Measurements from ENCODE around the gene ITGB1BP2.
A peak's percentile ranks its signal among the peaks of the same experiment; 100 is the strongest.
"Not testable (repeated sequence)": the region's sequence is repeated elsewhere in the genome, so short reads cannot be mapped to it uniquely, and the experiment has no call there.

ITGB1BP2 gene

DNA sequence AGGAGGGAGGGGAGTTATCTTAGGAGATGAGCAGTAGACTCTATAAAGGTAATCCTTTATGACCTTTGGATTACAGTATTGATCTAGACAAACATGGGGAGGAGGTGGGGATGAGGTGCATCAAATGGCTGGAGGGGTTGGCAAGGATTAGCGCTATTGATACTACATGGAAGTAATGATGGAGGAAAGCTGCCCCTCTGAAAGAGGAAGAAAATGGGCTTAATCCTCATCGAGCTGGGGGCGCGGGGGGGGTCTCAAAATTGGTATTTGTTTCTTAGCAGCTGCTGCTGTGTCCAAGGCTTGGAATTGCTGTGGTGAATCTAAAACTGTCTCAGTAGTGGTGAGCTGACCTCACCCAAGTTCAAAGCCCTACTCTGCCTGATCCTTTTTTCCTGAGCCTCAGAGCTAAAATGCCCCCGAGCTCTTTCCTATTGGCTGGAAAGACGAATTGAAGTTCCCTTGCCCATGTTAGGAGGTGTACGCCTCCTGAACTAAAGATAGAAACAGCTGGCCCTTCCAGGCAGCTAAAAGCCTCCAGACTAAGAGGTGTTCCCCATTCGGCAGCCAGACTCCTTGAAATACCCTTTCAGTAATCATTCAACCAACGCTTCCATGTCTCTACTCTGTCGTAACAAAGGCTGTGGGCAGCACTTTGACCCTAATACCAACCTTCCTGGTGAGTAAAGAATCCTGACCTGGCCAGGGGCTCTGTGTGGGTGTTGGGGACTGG lies at the start of gene ITGB1BP2:
TSS of gene ITGB1BP2 (plus strand) at position 556 of the 730 bp plus-strand sequence. CDS start at position 613, 57 bp downstream.
- no peak for DNase-seq (ENCODE audit: low spot score)

DNA sequence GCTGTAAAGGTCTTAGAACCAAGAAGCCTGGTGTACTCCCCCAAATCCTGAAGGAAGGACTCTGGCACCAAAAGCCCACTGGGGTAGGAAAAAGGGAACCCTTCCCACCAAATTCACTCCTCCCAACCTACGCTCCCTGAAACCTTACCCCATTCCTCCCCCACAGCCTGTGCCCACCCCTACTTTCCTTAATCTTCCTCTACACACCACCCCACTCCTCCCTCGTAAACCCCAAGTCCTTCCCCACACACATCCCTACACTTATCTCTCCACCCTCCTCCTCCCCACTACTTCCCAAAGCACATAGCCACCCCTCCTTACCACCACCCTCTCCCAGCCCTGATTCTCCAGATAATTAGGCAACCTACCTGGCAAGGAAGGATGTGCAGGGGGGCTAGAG lies 49.3 kb upstream of the ITGB1BP2 start:
- no peak for DNase-seq (ENCODE audit: low spot score)

DNA sequence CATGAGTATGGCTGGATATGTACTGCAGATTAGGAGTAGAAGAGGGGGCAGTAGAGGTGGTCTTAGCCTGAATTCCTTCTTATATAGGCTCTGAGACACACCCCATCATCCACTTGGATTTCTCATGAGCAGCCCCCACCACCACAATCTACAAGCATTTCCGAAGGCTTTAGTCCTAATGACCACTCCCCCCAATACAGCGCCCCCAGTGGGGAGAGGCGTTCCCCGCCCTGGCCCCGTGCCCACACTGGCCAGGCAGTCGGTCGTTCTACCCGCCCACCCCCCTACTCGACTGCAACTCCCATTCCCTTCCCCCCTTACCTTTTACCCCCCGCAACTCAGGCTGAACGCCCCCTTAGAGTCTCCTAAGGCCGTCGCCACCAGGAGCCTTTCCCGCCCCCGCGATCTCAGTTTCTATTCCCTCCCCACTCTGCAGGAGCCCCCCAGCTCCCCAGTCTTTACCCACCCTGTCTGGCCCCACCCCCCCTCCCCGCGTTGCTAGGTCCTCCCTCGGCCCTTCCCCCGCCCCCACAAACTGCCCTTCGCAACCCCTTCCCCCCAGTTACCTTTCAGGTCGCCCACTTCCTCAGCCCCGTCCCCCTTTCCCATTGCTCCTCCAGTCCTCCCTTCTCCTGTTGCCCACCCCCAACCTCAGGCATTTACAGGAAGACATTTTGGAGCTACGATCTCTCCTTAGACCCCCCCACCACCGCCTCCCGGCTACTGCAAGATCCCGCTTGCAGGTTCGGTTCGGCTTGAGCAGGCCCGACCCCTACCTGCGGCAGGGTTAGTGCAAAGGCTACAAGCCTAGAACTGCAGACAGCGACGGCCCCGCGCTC lies 48.1 kb upstream of the ITGB1BP2 start:
- DNase-seq (ENCODE audit: low spot score) = peak; percentile 15

DNA sequence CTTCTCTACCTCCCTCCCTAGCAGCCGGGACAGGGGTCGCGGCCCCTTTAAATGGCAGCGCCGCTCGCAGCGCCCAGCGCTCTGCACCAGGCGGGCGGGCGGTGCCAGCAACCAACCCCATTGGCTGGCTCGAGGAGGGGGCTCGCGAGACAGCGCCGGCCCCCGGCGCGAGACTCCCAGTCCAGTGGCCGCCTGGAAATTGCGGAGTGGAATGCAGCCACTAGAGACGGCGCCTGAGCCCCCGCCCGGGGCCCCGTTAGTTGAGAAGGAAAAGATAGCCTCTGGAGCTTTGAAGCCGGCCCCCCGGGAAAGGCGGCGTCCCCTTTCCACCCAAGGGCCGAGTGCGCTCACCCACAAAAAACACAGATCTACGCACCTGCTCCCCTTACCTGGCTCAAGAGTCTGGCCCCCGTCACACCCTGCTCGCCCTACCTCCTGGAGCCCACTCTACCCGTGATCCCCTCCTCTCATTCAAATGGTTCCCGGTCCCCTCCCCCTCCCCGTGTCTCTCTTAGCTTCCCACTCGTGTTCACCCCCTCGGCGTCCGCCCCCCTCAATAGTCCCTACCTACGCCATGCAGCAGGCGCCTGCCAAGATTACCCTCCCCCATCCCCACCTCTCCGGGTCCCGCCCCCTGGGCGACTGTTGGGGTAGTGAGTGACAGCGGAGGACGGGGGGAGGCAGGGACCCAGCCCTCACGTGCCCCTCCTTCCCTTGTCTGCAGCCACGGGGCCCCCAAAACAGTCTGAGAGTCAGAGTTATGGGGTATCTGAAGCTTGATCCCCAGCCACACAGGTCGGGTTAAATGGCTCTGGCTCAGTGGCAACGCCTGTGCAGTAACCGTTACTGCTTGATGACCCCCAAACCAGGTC lies 47.2 kb upstream of the ITGB1BP2 start, which contains the start of gene ZMYM3:
TSS of gene ZMYM3 (minus strand) at position 49 of the 872 bp plus-strand sequence. CDS start 885 bp downstream, outside the sequence.
- peak; percentile 53 for DNase-seq (ENCODE audit: low spot score)

DNA sequence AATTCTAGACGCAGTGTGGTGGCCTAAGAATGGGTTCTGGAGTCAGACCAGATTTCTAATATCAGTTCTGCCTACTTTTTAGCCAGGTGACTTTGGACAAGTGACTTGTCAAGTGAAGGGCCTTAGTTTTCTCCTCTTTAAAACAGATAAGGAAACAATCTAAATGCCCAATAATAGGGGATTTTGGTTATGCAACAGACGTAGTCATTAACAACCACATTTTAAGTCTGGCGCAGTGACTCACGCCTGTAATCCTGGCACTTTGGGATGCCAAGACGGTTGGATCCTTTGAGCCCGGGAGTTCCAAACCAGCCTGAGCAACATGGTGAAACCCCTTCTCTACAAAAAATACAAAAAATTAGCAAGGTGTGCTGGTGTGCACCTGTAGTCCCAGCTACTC lies 45.5 kb upstream of the ITGB1BP2 start:
- no peak for DNase-seq (ENCODE audit: low spot score)

DNA sequence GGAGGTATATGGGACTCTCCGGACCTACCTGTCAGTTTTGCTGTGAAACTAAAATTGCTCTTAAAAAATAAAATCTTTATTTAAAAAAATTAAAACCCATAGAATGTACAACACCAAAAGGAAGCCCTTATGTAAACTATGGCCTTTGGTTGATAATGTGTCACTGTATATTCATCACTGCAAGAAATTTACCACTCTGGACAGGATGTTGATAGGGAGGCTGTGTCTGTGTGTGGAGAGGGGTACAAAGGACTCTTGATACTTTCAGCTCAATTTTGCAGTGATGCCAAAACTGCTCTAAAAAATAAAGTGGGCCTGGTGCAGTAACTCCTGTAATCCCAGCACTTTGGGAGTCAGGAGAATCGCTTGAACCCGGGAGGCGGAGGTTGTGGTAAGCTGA lies 44.7 kb upstream of the ITGB1BP2 start:
- no peak for DNase-seq (ENCODE audit: low spot score)

DNA sequence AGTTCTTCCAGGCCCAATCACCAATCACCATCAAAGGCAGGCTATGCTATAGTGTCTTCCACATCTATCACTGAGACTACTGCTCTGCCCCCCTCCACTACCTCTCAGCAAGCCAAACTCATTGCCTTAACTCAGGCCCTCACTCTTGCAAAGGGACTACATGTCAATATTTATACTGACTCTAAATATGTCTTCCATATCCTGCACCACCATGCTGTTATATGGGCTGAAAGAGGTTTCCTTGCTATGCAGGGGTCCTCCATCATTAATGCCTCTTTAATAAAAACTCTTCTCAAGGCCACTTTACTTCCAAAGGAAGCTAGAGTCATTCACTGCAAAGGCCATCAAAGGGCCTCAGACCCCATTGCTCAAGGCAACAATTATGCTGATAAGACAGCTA lies 32.9 kb upstream of the ITGB1BP2 start:
- not testable (repeated sequence) for DNase-seq (ENCODE audit: low spot score)

DNA sequence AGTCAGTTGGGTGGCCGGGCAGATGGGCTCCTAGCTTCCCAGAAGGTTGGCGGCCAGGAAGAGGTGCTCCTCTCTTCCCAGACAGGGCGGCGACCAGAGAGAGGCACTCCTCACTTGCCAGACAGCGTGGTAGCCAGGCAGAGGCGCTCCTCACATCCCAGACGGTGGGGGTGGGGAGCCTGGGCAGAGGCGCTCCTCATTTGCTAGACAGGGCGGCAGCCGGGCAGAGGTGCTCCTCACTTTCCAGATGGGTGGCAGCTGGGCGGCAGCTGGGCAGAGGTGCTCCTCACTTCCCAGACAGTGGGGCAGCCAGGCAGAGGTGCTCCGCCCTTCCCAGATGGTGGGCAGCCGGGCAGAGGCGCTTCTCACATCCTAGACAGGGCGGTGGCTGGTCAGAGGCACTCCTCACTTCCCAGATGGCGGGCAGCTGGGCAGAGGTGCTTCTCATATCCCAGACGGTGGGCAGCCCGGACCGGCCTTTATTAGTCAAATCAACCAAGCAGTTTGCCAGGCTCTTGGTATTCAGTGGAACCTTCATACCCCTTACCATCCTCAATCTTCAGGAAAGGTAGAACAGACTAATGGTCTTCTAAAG lies 31.7 kb upstream of the ITGB1BP2 start:
- no peak for DNase-seq (ENCODE audit: low spot score)

DNA sequence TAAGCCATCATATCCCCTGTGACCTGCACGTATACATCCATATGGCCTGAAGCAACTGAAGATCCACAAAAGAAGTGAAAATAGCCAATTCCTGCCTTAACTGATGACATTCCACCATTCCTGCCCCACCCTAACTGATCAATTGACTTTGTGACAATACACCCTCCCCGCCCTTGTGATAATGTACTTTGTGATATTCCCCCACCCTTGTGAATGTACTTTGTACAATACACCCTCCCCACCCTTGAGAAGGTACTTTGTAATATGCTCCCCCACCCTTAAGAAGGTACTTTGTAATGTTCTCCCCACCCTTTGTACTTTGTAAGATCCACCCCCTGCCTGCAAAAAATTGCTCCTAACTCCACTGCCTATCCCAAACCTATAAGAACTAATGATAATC lies 29.2 kb upstream of the ITGB1BP2 start:
- DNase-seq (ENCODE audit: low spot score) = not testable (repeated sequence)

DNA sequence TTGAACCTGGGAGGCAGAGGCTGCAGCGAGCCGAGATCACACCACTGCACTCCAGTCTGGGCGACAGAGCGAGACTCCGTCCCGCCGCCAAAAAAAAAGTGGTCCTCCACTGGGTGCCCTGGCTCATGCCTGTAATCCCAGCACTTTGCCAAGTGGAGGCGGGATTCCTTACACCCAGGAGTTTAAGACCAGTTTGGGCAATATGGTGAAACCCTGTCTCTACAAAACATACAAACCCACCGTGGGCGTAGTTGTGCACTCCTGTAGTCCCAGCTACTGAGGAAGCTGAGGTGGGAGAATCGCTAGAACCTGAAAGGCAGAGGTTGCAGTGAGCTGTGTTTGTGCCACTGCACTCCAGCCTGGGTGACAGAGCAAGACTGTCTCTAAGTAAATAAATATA lies 20.2 kb upstream of the ITGB1BP2 start:
- DNase-seq (ENCODE audit: low spot score) = not testable (repeated sequence)

DNA sequence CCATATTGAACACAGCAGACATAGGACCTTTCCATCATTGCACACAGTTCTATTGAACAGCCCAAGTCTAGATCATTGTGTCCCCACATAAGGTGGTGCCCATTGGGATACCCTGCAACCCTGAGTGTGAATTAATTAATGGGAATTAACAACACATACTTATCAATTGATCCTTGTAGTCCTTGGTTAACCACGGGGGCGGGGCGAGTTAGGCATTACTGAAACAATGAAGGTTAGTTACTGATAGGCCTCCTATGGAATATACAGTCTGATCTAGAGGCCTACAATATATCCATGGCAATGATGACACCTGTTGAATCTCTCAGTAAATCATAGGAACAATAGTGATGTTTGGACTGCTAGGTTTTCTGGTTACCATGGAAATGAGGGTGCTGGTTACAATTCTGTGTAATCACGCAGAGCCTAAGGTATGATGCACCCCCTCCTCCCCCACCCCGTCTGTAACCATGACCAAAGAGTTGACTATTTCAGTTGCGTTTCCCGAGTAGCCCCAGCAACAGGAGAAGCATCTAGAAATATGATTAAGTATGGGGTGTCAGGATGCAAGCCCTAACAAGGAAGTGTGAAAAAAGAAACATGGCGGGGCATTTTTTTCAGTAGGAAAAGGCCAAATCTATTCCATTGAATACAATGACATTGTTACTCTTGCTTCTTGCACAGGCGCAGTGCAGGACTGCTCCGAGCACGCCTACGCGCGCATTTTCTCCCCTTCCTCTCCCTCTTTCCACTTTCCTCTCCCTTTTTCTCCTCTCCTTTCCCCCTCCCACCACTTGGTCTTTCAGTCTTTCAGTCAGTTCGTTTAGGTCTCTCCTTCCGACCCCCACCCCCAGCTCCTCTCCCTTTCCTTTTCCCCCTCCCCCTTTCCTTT lies 18.8 kb upstream of the ITGB1BP2 start:
- no peak for DNase-seq (ENCODE audit: low spot score)

DNA sequence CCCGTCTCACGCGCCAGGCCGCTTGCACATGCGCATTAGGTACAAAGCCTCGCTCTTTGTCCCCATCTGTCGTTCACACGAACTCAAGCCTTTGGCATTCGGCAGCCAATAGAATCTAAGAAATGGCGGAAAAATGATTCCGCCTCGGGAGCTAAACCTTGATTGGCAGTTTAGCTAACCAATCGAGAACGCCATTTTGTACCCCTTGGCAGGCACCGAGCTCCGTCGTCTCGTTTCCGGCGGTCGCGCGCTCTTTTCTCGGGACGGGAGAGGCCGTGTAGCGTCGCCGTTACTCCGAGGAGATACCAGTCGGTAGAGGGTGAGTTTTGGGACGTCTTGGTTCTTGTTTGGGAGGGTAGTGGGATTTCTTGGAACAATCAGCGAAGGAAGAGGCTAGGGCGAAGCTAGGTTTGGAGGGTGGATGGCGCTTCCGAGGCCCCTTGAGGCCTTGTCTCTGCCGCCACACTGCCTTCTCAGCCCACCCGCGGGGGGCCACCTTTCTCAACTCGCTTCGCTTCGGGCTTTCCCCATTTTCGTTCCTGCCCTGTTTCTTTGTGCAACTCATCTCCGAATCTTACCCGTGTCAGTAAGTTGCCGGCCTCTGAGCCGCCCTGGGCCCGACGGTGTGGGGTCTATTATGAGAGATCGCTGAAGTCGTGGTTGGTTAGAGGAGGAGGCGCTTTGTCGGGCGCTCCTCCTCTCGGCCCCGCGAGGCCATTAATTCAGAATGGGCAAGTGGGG lies 18.0 kb upstream of the ITGB1BP2 start, which contains the start of gene NONO:
TSS of gene NONO (plus strand) at position 233 of the 741 bp plus-strand sequence. CDS start 7,003 bp downstream, outside the sequence.
- peak; percentile 97 for DNase-seq (ENCODE audit: low spot score)

DNA sequence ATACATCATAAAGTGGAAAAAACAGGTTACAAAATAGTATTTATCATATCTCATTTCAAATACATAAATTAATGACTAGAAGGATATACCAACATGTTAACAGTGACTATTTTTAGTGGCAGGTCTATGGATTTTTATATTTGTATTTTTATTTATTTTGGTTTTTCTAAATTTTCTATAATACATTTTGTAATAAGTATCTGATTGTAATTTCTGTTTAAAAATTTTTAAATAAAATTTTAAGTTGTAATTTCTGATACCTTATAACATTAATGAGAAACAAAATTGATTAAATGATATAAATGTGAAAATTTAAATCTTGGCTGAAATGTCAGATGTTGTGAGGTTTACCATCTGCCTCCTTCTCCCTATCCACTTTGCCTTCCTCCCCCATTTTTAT lies 15.6 kb upstream of the ITGB1BP2 start:
- DNase-seq (ENCODE audit: low spot score) = no peak

DNA sequence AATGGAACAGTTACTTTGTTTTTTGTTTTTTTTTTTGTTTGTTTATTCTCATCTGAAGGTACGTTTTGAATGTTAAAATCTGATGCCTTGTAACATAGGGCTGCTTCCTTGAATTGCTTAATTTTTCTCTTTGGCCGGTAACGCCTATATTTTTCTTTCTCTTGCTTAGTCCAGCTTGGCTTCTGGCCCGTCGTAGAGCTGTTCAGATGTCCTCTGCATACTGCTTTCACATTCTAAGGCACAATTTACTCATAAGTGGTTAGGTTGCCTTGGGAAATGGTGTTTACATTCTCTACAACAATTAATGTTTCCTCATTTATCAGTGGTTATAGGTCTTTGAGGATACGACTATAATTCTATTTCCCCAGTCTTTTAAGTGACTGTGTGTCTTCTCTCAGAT lies 10.2 kb upstream of the ITGB1BP2 start:
- no peak for DNase-seq (ENCODE audit: low spot score)

DNA sequence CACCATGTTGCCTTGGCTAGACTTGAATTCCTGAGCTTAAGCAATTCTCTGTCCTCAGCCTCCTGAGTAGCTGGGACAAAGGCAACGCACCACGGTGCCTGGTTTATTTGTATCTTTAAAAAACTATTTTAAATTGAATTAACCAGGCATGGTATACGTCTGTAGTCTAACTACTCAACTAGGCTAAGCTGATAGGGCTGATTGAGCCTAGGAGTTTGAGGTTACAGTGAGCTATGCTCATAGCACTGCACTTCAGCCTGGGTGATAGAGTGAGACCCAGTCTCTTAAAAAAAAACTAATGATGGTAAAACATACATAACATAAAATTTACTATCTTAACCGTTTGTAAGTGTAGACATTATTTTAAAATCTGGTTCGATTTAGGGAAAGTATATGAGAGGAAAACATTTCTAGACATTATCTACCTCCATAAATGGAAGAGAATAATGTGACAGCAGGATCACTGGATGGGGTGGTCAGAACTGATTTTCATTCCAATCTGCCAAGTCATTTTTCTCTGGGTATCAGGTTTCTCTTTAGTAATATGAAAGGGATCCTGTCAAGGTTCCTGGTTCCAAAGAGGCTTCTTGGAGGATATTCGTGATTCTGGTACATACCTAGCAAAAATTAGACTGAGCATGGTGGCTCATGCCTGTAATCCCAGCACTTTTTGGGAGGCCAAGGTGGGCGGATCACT lies 8.7 kb upstream of the ITGB1BP2 start:
- DNase-seq (ENCODE audit: low spot score) = no peak

DNA sequence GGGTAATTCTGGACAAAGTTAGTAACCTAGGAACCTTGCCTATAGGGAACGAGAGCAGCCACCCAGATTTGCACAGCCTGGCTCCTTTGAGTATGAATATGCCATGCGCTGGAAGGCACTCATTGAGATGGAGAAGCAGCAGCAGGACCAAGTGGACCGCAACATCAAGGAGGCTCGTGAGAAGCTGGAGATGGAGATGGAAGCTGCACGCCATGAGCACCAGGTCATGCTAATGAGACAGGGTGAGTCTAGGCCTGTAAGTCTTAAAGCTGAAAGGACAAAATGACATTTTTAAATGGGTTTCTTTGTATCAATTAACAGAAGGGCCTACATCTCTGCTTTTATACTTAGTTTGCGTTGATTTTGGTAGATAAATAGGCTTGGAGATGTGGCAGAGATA lies 4.7 kb upstream of the ITGB1BP2 start:
- no peak for DNase-seq (ENCODE audit: low spot score)

DNA sequence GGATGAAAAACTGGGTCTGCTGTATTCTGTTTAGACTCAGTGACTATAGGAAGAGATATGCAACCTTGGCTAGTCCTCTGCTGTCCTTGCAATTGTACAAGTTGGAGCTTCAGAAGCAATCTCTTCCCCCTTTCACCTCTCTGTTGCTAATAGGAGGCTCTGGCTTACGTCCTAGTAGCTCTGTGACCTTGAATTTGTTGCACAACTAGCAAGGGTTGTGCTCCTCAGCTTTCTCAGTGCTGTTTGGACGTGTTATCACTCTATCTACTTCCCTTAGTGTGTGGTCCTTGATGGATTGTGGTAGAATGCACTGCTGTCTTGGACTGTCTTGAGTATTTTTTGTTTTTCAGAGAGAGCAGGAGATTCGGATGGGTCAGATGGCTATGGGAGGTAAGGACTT lies 3.4 kb upstream of the ITGB1BP2 start:
- DNase-seq (ENCODE audit: low spot score) = no peak

DNA sequence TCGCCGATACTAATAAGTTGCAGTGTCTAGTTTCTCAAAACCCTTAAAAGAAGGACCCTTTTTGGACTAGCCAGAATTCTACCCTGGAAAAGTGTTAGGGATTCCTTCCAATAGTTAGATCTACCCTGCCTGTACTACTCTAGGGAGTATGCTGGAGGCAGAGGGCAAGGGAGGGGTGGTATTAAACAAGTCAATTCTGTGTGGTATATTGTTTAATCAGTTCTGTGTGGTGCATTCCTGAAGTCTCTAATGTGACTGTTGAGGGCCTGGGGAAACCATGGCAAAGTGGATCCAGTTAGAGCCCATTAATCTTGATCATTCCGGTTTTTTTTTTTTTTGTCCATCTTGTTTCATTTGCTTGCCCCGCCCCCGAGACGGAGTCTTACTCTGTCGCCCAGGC lies 1.5 kb upstream of the ITGB1BP2 start:
- DNase-seq (ENCODE audit: low spot score) = not testable (repeated sequence)

DNA sequence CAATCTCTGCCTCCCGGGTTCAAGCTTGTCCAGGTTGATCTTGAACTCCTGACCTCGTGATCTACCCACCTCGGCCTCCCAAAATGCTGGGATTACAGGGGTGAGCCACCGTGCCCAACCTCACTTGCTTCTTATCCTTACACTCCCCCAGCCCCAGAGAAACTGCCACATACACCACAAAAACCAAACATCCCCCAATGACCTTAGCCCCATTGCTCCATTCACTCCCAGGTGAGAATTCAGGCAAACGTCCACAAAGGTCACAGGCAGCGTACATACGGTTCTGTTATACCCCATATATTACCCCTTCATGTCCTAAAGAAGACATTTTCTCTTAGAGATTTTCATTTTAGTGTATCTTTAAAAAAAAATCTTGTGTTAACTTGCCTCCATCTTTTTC lies 1.1 kb upstream of the ITGB1BP2 start:
- DNase-seq (ENCODE audit: low spot score) = not testable (repeated sequence)

Data from hematopoietic multipotent progenitor cell treated with erythropoietin and hydrocortisone succinate and interleukin-3 and kit ligand, for 15 days (in vitro differentiated cells).